Myocyte (in vitro differentiated cells): Measurements from ENCODE around the gene TBX2. TPM values are rescaled to one million over a fixed set of nuclear protein-coding genes. Genes with fewer than 3 reads are reported as not detected.

ENCODE experiments used
- DNase-seq: peaks from one replicate; pipeline ENCODE4 v3.0.0-alpha.2; 2012; ENCODE audit warnings: low read depth
- total RNA-seq: library from RNA; depleted of rRNA; stranded (reverse); fragments of >200 nt; gene quantifications from 2 replicates; pipeline ENCODE4 v1.2.3, GENCODE V29; 2014

The TBX2 gene
- total RNA-seq, 1 donor from 2014 or later = 7.7 TPM

GRCh38 chr17:61400717-61401388, 1.2 kb downstream of the TBX2 start:
- peak; percentile 36 for DNase-seq

GRCh38 chr17:61401389-61402072, 1.9 kb downstream of the TBX2 start:
- no peak for DNase-seq

GRCh38 chr17:61402073-61402541, 2.5 kb downstream of the TBX2 start:
- no peak for DNase-seq

- DNase-seq = no peak
Measured at GRCh38 chr17:61402978-61403800, 3.5 kb downstream of the TBX2 start.

- DNase-seq = no peak
Measured at GRCh38 chr17:61403801-61404662, 4.4 kb downstream of the TBX2 start.

GRCh38 chr17:61404663-61404912, 4.9 kb downstream of the TBX2 start:
- DNase-seq = no peak

- DNase-seq = no peak
Measured at GRCh38 chr17:61404913-61405685, 5.5 kb downstream of the TBX2 start.

- DNase-seq = no peak
Measured at GRCh38 chr17:61405686-61406536, 6.3 kb downstream of the TBX2 start.

- DNase-seq = no peak
Measured at GRCh38 chr17:61406537-61406845, 6.8 kb downstream of the TBX2 start.

GRCh38 chr17:61406971-61407911, 7.6 kb downstream of the TBX2 start:
- DNase-seq = no peak

- DNase-seq = no peak
Measured at GRCh38 chr17:61408151-61409041, 8.8 kb downstream of the TBX2 start.

- DNase-seq = peak; percentile 75
Measured at GRCh38 chr17:61409301-61410112, 9.9 kb downstream of the TBX2 start.

- no peak for DNase-seq
Measured at GRCh38 chr17:61410141-61411010, 10.7 kb downstream of the TBX2 start.

- no peak for DNase-seq
Measured at GRCh38 chr17:61411011-61411260, 11.3 kb downstream of the TBX2 start.

GRCh38 chr17:61411261-61412142, 11.9 kb downstream of the TBX2 start:
- DNase-seq = peak; percentile 56
